Astrocyte (in vitro differentiated cells and primary cell): ENCODE data around the gene MMP24OS. TPM values are rescaled to one million over a fixed set of nuclear protein-coding genes. Genes with fewer than 3 reads are reported as not detected.

Source experiments
- DNase-seq: peaks from one replicate; pipeline ENCODE4 v3.0.0-alpha.2; 2010; ENCODE audit warnings: low read depth
- FAIRE-seq: peaks from 2 replicates; lab custom pipeline; 2011; peaks lifted over from hg19 to GRCh38; lab: Jason Lieb, UNC
- H2AFZ ChIP-seq: 2 replicates; pipeline ENCODE4 v1.6.0; 2012; ENCODE audit warnings: low read depth, low read length, inconsistent platforms
- H3K27ac ChIP-seq: 2 replicates; pipeline ENCODE4 v1.5.1; 2011; ENCODE audit warnings: low read depth, low read length, inconsistent platforms
- H3K27me3 ChIP-seq: 2 replicates; pipeline ENCODE4 v1.6.0; 2011; ENCODE audit warnings: low read length, inconsistent platforms; ENCODE audit not compliant: insufficient read depth
- H3K36me3 ChIP-seq: 2 replicates; pipeline ENCODE4 v1.5.1; 2011; ENCODE audit warnings: low read length, inconsistent platforms; ENCODE audit not compliant: insufficient read depth
- H3K4me1 ChIP-seq: 2 replicates; pipeline ENCODE4 v1.5.1; 2011; ENCODE audit warnings: low read length, inconsistent platforms; ENCODE audit not compliant: insufficient read depth
- H3K4me2 ChIP-seq: 2 replicates; pipeline ENCODE4 v1.6.0; 2012; ENCODE audit warnings: low read length, inconsistent platforms
- H3K4me3 ChIP-seq: 2 replicates; pipeline ENCODE4 v1.5.1; 2011; ENCODE audit warnings: low read depth, mild to moderate bottlenecking, low read length, inconsistent platforms; ENCODE audit not compliant: insufficient read depth
- H3K79me2 ChIP-seq: 2 replicates; pipeline ENCODE4 v1.6.0; 2012; ENCODE audit warnings: mild to moderate bottlenecking, low read length, inconsistent platforms; ENCODE audit not compliant: insufficient read depth
- H3K9ac ChIP-seq: 2 replicates; pipeline ENCODE4 v1.6.0; 2012; ENCODE audit warnings: mild to moderate bottlenecking, low read length, inconsistent platforms
- H3K9me3 ChIP-seq: 2 replicates; pipeline ENCODE4 v1.5.1; 2012; ENCODE audit warnings: low read depth, mild to moderate bottlenecking, low read length, inconsistent platforms; ENCODE audit not compliant: insufficient read depth
- H4K20me1 ChIP-seq: 2 replicates; pipeline ENCODE4 v1.6.0; 2012; ENCODE audit warnings: low read length, inconsistent platforms; ENCODE audit not compliant: insufficient read depth
- H3K27ac Mint-ChIP-seq: one replicate; pipeline ENCODE4 v1.8.0; 2021; ENCODE audit warnings: mild to moderate bottlenecking, mixed read lengths; ENCODE audit not compliant: unreplicated experiment
- H3K27me3 Mint-ChIP-seq: one replicate; pipeline ENCODE4 v1.8.0; 2021; ENCODE audit warnings: low read depth, mixed read lengths; ENCODE audit not compliant: unreplicated experiment
- H3K36me3 Mint-ChIP-seq: one replicate; pipeline ENCODE4 v1.8.0; 2021; ENCODE audit warnings: low read depth, mixed read lengths; ENCODE audit not compliant: unreplicated experiment
- H3K4me1 Mint-ChIP-seq: one replicate; pipeline ENCODE4 v1.8.0; 2021; ENCODE audit warnings: low read depth, mixed read lengths; ENCODE audit not compliant: unreplicated experiment
- H3K4me3 Mint-ChIP-seq: one replicate; pipeline ENCODE4 v1.8.0; 2021; ENCODE audit warnings: mild to moderate bottlenecking, moderate library complexity, mixed read lengths; ENCODE audit not compliant: unreplicated experiment
- H3K9me3 Mint-ChIP-seq: one replicate; pipeline ENCODE4 v1.8.0; 2021; ENCODE audit warnings: mild to moderate bottlenecking, mixed read lengths; ENCODE audit not compliant: unreplicated experiment
- CTCF ChIP-seq: IDR thresholded peaks from 2 replicates; pipeline ENCODE4 v1.5.1; 2011; ENCODE audit warnings: low read depth, mild to moderate bottlenecking, inconsistent platforms, low read length, moderate library complexity; ENCODE audit not compliant: insufficient read depth
- EZH2 ChIP-seq: IDR thresholded peaks from 2 replicates; pipeline ENCODE4 v1.6.1; 2012; ENCODE audit warnings: mild to moderate bottlenecking, low read length, inconsistent platforms; ENCODE audit not compliant: insufficient read depth
- total RNA-seq: library from RNA; stranded (reverse); gene quantifications from 2 replicates; pipeline ENCODE4 v1.2.1, GENCODE V29; 2021

The MMP24OS gene
- total RNA-seq, 1 donor from 2014 or later, result 86.5 TPM

- Mint-ChIP-seq H3K27ac (no peak overlapping the region), H3K9me3 (no peaks in the 10 kb centered on the region), H3K36me3 (no peaks in the 10 kb centered on the region), H3K4me3 (no peak overlapping the region), H3K27me3 (peaks cover 2% of the 10 kb centered on the region), H3K4me1 (peaks cover 39% of the 10 kb centered on the region)
- Histone ChIP-seq H3K4me2 (no peak overlapping the region), H4K20me1 (no peaks in the 10 kb centered on the region), H3K9me3 (no peaks in the 10 kb centered on the region), H3K4me3 (no peak overlapping the region), H3K9ac (no peak overlapping the region), H3K79me2 (no peaks in the 10 kb centered on the region), H3K36me3 (no peaks in the 10 kb centered on the region), H3K27me3 (no peaks in the 10 kb centered on the region), H3K4me1 (peaks cover 52% of the 10 kb centered on the region), H2AFZ (no peak overlapping the region), H3K27ac (peak overlapping the region; percentile 100)
- DNase-seq (no peak), FAIRE-seq (no peak)
- TF ChIP-seq EZH2 (no peak), CTCF (no peak)
Observed at GRCh38 chr20:35300469-35301262, 22.7 kb upstream of the MMP24OS start.

- peaks cover 31% of the 10 kb centered on the region for H3K4me1 Mint-ChIP-seq
- Histone ChIP-seq H3K9ac (no peak overlapping the region), H3K4me1 (peaks cover 44% of the 10 kb centered on the region), H4K20me1 (no peaks in the 10 kb centered on the region), H3K36me3 (no peaks in the 10 kb centered on the region), H3K9me3 (no peaks in the 10 kb centered on the region), H3K4me3 (no peak overlapping the region), H3K27ac (no peak overlapping the region), H3K79me2 (no peaks in the 10 kb centered on the region), H3K27me3 (no peaks in the 10 kb centered on the region), H3K4me2 (no peak overlapping the region), H2AFZ (no peak overlapping the region)
- peaks cover 3% of the 10 kb centered on the region for H3K27me3 Mint-ChIP-seq
- no peak for FAIRE-seq
- H3K36me3 Mint-ChIP-seq, result no peaks in the 10 kb centered on the region
- no peak overlapping the region for H3K4me3 Mint-ChIP-seq
- no peaks in the 10 kb centered on the region for H3K9me3 Mint-ChIP-seq
- DNase-seq, result no peak
- TF ChIP-seq EZH2, result no peak
- TF ChIP-seq CTCF, result no peak
- H3K27ac Mint-ChIP-seq, result no peak overlapping the region
Observed at GRCh38 chr20:35299780-35300179, 21.9 kb upstream of the MMP24OS start.

GRCh38 chr20:35298264-35298663 is 20.3 kb upstream of the MMP24OS start:
- Histone ChIP-seq H4K20me1 (no peaks in the 10 kb centered on the region), H3K4me2 (no peak overlapping the region), H3K9ac (no peak overlapping the region), H3K79me2 (no peaks in the 10 kb centered on the region), H3K4me1 (peaks cover 28% of the 10 kb centered on the region), H3K36me3 (no peaks in the 10 kb centered on the region), H2AFZ (no peak overlapping the region), H3K9me3 (no peaks in the 10 kb centered on the region), H3K27ac (no peak overlapping the region), H3K27me3 (no peaks in the 10 kb centered on the region), H3K4me3 (no peak overlapping the region)
- Mint-ChIP-seq H3K27ac (no peak overlapping the region), H3K4me3 (no peak overlapping the region), H3K9me3 (no peaks in the 10 kb centered on the region), H3K36me3 (no peaks in the 10 kb centered on the region), H3K27me3 (peaks cover 7% of the 10 kb centered on the region), H3K4me1 (peaks cover 18% of the 10 kb centered on the region)
- TF ChIP-seq CTCF (no peak), EZH2 (no peak)
- DNase-seq, result no peak
- FAIRE-seq, result no peak
